ENCODE data around the gene MYRIP. TPM values are rescaled to one million over a fixed set of nuclear protein-coding genes. Genes with fewer than 3 reads are reported as not detected.

Gene MYRIP
- total and polyA plus RNA-seq, 2 of the 4 experiments (the other 2 are of a cell fraction): not detected

DNA sequence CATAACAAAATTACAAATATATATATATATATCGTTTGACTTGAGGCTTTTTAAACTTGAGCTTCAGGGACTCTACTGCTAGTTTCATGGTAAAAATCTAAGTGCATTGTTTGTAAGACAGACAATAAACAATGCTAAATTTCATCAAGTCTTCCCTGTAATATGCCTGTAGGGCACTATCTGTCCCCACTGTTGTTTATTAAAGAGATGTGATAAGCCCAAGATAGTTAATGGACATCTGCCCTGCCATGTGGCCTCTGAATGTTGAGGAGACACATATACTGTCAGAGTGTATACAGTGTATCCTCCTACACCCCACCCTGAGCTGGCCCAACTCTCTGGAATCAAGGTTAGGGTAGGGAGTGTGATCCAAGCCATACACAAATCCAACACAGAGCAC is 485.0 kb downstream of the MYRIP start:
- H2AK5ac ChIP-seq (ENCODE audit: low read depth, low read length): no peak overlapping the region
- no peak overlapping the region for H3K18ac ChIP-seq (ENCODE audit: low read depth, low read length)
- H2AK9ac ChIP-seq (replicated peaks; ENCODE audit: low read depth, low read length, poor library complexity): no peak overlapping the region
- no peaks in the 10 kb centered on the region for H3K27me3 ChIP-seq (ENCODE audit: control insufficient read depth, insufficient read depth, low read length)
- no peak overlapping the region for H2BK20ac ChIP-seq (ENCODE audit: low read depth, low read length)
- no peak overlapping the region for H4K8ac ChIP-seq (ENCODE audit: low read depth in 2 of 2, low read length in 2 of 2)
- H3K4me1 ChIP-seq (ENCODE audit: control insufficient read depth, insufficient read depth, low read length): no peaks in the 10 kb centered on the region
- no peak overlapping the region for H3K4ac ChIP-seq (ENCODE audit: low read depth, low read length)
- H3K9me3 ChIP-seq (ENCODE audit: control insufficient read depth, insufficient read depth, low read length): no peaks in the 10 kb centered on the region
- no peak overlapping the region for H3K27ac ChIP-seq (ENCODE audit: insufficient read depth, low read length)
- no peak overlapping the region for H2BK5ac ChIP-seq (ENCODE audit: low read depth, low read length, poor library complexity, severe bottlenecking)
- no peak overlapping the region for H2AFZ ChIP-seq (replicated peaks; ENCODE audit: low read length, poor library complexity)
- DNase-seq (no peak), ATAC-seq (ENCODE audit: low read depth) (no peak)
- H3K4me3 ChIP-seq (ENCODE audit: insufficient read depth, low read depth, low read length): no peak overlapping the region
- ChIA-PET POLR2A (ENCODE audit: unreplicated experiment) (no interaction called here), CTCF (no interaction called here)
- in situ Hi-C loops (cut with MboI; ENCODE audit: low sequenced_read_pairs) (no loop called here), dilution Hi-C loops (cut with HindIII; ENCODE audit: low sequenced_read_pairs, unreplicated experiment) (no loop called here), intact Hi-C loops (cut with micrococcal nuclease) (no loop called here)
- no peak overlapping the region for H2BK15ac ChIP-seq (ENCODE audit: low read depth, low read length)
- no peak overlapping the region for H3K4me2 ChIP-seq (ENCODE audit: low read depth, low read length)
- H3K9me1 ChIP-seq (ENCODE audit: insufficient read depth, low read length): no peaks in the 10 kb centered on the region
- H4K5ac ChIP-seq (ENCODE audit: low read depth, low read length): no peak overlapping the region
- no peak overlapping the region for H3K23ac ChIP-seq (ENCODE audit: low read depth, low read length)
- H4K91ac ChIP-seq (ENCODE audit: insufficient read depth, low read depth, low read length): no peak overlapping the region
- no peaks in the 10 kb centered on the region for H4K20me1 ChIP-seq (ENCODE audit: insufficient read depth, low read length)
- H3K56ac ChIP-seq (ENCODE audit: extremely low read depth, insufficient read depth, low read length): no peak overlapping the region
- H2BK120ac ChIP-seq (ENCODE audit: low read depth, low read length): no peak overlapping the region
- no peaks in the 10 kb centered on the region for H3K79me1 ChIP-seq (ENCODE audit: low read depth in 1 of 2, low read length in 2 of 2)
- H3K36me3 ChIP-seq (ENCODE audit: control insufficient read depth, insufficient read depth, low read length): no peaks in the 10 kb centered on the region
- BruUV-seq (replicated peaks): no TSS peak
- no peak overlapping the region for H3K14ac ChIP-seq (replicated peaks; ENCODE audit: low read depth, low read length)
- no CpG with 5 or more reads among the region's 1 CpG for WGBS, 2 experiments (ENCODE audit: extremely low coverage in 2 of 2, insufficient read length in 1 of 2)
- TF ChIP-seq USF2 (IDR thresholded peaks at IDR 0.05; ENCODE audit: low read depth, low read length) (no peak), FOS (IDR thresholded peaks at IDR 0.05; ENCODE audit: low read depth, low read length) (no peak), RFX5 (IDR thresholded peaks at IDR 0.05; ENCODE audit: low read depth, low read length) (no peak), BHLHE40 (IDR thresholded peaks at IDR 0.05; ENCODE audit: low read depth, low read length) (no peak), MAFK (IDR thresholded peaks at IDR 0.05; ENCODE audit: low read depth, low read length) (no peak), RAD21 (IDR thresholded peaks at IDR 0.05; ENCODE audit: low read length) (no peak), MAZ (IDR thresholded peaks at IDR 0.05; ENCODE audit: borderline replicate concordance, low read depth, low read length) (no peak), CEBPB (IDR thresholded peaks at IDR 0.05; ENCODE audit: low read depth, low read length) (no peak), NFE2L2 (IDR thresholded peaks at IDR 0.05; ENCODE audit: low read depth, low read length) (no peak), SMC3 (IDR thresholded peaks at IDR 0.05; ENCODE audit: low read depth, low read length) (no peak), MXI1 (IDR thresholded peaks at IDR 0.05; ENCODE audit: borderline replicate concordance, low read depth, low read length) (no peak), CHD1 (IDR thresholded peaks at IDR 0.05; ENCODE audit: low read depth, low read length) (no peak), RCOR1 (IDR thresholded peaks at IDR 0.05; ENCODE audit: insufficient replicate concordance, low read length) (no peak), POLR2A (IDR thresholded peaks at IDR 0.05; ENCODE audit: low read depth, low read length) (no peak)
- TF ChIP-seq, protein P1, sequence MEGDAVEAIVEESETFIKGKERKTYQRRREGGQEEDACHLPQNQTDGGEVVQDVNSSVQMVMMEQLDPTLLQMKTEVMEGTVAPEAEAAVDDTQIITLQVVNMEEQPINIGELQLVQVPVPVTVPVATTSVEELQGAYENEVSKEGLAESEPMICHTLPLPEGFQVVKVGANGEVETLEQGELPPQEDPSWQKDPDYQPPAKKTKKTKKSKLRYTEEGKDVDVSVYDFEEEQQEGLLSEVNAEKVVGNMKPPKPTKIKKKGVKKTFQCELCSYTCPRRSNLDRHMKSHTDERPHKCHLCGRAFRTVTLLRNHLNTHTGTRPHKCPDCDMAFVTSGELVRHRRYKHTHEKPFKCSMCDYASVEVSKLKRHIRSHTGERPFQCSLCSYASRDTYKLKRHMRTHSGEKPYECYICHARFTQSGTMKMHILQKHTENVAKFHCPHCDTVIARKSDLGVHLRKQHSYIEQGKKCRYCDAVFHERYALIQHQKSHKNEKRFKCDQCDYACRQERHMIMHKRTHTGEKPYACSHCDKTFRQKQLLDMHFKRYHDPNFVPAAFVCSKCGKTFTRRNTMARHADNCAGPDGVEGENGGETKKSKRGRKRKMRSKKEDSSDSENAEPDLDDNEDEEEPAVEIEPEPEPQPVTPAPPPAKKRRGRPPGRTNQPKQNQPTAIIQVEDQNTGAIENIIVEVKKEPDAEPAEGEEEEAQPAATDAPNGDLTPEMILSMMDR (conservative IDR thresholded peaks at IDR 0.05; ENCODE audit: low read depth, low read length): no peak
- TF ChIP-seq, protein P2, sequence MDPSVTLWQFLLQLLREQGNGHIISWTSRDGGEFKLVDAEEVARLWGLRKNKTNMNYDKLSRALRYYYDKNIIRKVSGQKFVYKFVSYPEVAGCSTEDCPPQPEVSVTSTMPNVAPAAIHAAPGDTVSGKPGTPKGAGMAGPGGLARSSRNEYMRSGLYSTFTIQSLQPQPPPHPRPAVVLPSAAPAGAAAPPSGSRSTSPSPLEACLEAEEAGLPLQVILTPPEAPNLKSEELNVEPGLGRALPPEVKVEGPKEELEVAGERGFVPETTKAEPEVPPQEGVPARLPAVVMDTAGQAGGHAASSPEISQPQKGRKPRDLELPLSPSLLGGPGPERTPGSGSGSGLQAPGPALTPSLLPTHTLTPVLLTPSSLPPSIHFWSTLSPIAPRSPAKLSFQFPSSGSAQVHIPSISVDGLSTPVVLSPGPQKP (IDR thresholded peaks at IDR 0.05; ENCODE audit: borderline replicate concordance, low read depth, low read length): no peak
- no peak overlapping the region for H3K9ac ChIP-seq (ENCODE audit: low read depth, low read length)
